Glutamatergic neuron (in vitro differentiated cells): ENCODE data around the gene DSN1. TPM values are rescaled to one million over a fixed set of nuclear protein-coding genes. Genes with fewer than 3 reads are reported as not detected.

ENCODE experiments used
- DNase-seq: peaks from one replicate; pipeline ENCODE4 v3.0.0; 2022
- H3K27ac Mint-ChIP-seq: one replicate; pipeline ENCODE4 v1.8.0; 2020; ENCODE audit warnings: mild to moderate bottlenecking, mixed read lengths, inconsistent platforms; ENCODE audit not compliant: unreplicated experiment
- H3K27me3 Mint-ChIP-seq: one replicate; pipeline ENCODE4 v1.8.0; 2020; ENCODE audit warnings: mild to moderate bottlenecking, moderate library complexity, mixed read lengths, inconsistent platforms; ENCODE audit not compliant: unreplicated experiment
- H3K36me3 Mint-ChIP-seq: one replicate; pipeline ENCODE4 v1.8.0; 2020; ENCODE audit warnings: mild to moderate bottlenecking, mixed read lengths, inconsistent platforms; ENCODE audit not compliant: unreplicated experiment
- H3K4me1 Mint-ChIP-seq: one replicate; pipeline ENCODE4 v1.8.0; 2020; ENCODE audit warnings: mild to moderate bottlenecking, low read depth, mixed read lengths, inconsistent platforms; ENCODE audit not compliant: unreplicated experiment
- H3K4me3 Mint-ChIP-seq: one replicate; pipeline ENCODE4 v1.8.0; 2020; ENCODE audit warnings: mild to moderate bottlenecking, mixed read lengths, inconsistent platforms; ENCODE audit not compliant: unreplicated experiment
- H3K9me3 Mint-ChIP-seq: one replicate; pipeline ENCODE4 v1.8.0; 2020; ENCODE audit warnings: mild to moderate bottlenecking, moderate library complexity, mixed read lengths, inconsistent platforms; ENCODE audit not compliant: unreplicated experiment
- total RNA-seq: library from RNA; stranded (reverse); fragmentation: NEBNext Ultra II Directional; extraction: Animal tissue kit (Norgen Biotek cat#: 25700); gene quantifications from one replicate; pipeline ENCODE4 v1.2.1, GENCODE V29; 2021; ENCODE audit not compliant: unreplicated experiment
- TF ChIP-seq, protein P1 (sequence below): fragments of 200-600 bp; sonication (generic); IDR thresholded peaks from one replicate; pipeline ENCODE4 v1.5.0; 2021; ENCODE audit not compliant: partially characterized antibody, unreplicated experiment

Gene DSN1
- total RNA-seq, 1 donor from 2014 or later, result 6.4 TPM

DNA sequence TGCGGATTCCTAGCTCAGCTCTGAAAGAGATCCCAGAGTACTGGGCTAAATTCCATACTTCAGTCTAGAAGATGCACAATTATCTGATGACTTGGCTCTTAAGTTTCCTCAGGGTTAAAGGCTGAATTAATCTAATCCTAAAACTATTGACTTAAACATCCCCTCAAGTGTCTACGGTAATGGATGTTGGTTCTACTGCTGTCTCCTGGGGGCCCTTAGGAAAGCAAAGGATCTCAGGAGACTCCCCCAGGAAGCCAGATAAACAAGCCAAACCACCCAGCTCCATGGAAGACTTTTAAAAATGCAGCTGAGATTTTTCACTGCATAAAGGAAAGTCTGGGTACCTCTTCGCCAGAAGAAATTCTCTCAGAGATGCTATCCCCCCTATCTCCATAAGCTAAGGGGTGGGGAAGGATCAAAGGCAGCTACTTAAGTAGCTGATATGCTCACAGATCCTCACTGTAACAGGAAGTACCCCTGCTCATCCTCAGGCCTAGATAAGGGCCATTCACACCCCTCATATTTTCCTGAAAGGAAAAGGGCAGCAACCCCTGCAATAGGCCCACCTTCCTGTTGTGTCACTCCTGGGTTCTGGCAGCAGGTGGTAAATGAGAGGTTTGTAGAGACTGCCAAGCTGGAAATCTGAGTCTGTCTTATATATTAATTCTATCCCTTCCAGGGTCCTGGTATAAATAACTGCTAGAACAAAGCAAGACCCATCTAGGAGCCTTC is 36.9 kb downstream of the DSN1 start:
- TF ChIP-seq, protein P1, sequence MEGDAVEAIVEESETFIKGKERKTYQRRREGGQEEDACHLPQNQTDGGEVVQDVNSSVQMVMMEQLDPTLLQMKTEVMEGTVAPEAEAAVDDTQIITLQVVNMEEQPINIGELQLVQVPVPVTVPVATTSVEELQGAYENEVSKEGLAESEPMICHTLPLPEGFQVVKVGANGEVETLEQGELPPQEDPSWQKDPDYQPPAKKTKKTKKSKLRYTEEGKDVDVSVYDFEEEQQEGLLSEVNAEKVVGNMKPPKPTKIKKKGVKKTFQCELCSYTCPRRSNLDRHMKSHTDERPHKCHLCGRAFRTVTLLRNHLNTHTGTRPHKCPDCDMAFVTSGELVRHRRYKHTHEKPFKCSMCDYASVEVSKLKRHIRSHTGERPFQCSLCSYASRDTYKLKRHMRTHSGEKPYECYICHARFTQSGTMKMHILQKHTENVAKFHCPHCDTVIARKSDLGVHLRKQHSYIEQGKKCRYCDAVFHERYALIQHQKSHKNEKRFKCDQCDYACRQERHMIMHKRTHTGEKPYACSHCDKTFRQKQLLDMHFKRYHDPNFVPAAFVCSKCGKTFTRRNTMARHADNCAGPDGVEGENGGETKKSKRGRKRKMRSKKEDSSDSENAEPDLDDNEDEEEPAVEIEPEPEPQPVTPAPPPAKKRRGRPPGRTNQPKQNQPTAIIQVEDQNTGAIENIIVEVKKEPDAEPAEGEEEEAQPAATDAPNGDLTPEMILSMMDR, result no peak
- Mint-ChIP-seq H3K27ac (no peak overlapping the region), H3K36me3 (no peaks in the 10 kb centered on the region), H3K27me3 (peaks cover 2% of the 10 kb centered on the region), H3K4me1 (peaks cover 10% of the 10 kb centered on the region), H3K4me3 (no peak overlapping the region), H3K9me3 (no peaks in the 10 kb centered on the region)
- DNase-seq, result no peak

DNA sequence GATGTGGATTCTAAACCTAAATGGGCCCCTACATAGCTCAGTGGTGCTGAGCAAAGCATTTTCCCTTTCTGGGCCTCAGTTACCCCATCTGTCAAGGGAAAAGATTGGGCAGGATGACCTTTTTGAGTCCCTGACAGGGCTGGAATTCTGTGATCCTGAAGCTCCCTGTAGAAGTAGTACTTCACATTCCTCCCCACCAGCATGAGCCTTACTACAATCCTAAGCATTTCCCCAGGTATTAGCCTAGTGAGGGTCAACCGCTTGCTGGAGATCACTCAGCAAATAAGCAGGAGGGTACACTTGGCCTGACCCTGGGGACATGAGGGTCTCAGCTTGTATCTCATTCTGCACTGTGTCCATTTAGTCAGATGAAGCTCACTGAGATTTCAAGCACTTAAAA is 41.1 kb downstream of the DSN1 start:
- no peak for DNase-seq
- Mint-ChIP-seq H3K4me1 (peaks cover 10% of the 10 kb centered on the region), H3K4me3 (no peak overlapping the region), H3K36me3 (no peaks in the 10 kb centered on the region), H3K27ac (no peak overlapping the region), H3K27me3 (peaks cover 2% of the 10 kb centered on the region), H3K9me3 (peaks cover 2% of the 10 kb centered on the region)
- TF ChIP-seq, protein P1, result no peak

DNA sequence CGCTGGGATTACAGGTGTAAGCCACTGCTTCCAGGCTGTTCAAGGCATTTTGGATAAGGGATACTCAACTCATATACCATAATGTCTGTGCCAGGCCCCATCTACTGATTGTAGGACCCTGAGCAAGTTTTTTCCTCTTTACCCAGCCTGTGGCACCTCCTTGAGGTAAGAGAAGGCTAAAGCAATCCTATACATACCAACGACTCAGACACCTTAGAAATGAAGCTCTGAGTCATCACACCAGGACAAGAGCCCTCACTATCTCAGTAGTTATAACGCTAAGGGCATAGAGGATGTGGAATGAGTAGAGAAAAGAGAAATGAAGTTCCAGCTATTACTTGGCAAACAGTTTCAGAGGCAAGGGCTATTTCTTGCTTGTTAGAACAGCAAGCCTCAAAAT is 44.6 kb downstream of the DSN1 start:
- H3K36me3 Mint-ChIP-seq, result no peaks in the 10 kb centered on the region
- peaks cover 2% of the 10 kb centered on the region for H3K9me3 Mint-ChIP-seq
- TF ChIP-seq, protein P1, result no peak
- H3K27ac Mint-ChIP-seq, result no peak overlapping the region
- H3K4me1 Mint-ChIP-seq, result peaks cover 1% of the 10 kb centered on the region
- DNase-seq, result no peak
- H3K27me3 Mint-ChIP-seq, result no peaks in the 10 kb centered on the region
- H3K4me3 Mint-ChIP-seq, result no peak overlapping the region

DNA sequence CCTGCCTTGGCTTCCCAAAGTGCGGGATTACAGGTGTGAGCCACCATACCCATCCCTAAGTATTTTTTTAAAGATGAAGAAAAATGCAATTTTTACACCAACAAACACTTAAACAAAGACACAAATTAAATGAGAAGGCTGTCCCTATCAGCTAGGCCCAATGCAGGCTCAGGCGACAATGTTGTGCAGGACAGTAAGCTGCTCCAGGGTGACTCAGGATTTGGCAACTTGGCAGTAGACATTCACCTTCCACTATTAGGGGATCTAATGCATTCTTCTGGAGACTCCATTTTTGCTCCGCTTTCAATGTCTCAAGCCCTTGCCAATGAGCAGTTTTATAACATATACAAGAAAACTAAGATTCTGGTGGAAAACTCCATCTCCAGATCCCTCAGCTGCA is 47.4 kb downstream of the DSN1 start:
- H3K4me3 Mint-ChIP-seq, result no peak overlapping the region
- peaks cover 2% of the 10 kb centered on the region for H3K9me3 Mint-ChIP-seq
- no peaks in the 10 kb centered on the region for H3K27me3 Mint-ChIP-seq
- no peaks in the 10 kb centered on the region for H3K36me3 Mint-ChIP-seq
- no peak for DNase-seq
- no peaks in the 10 kb centered on the region for H3K4me1 Mint-ChIP-seq
- no peak overlapping the region for H3K27ac Mint-ChIP-seq
- TF ChIP-seq, protein P1, result no peak

DNA sequence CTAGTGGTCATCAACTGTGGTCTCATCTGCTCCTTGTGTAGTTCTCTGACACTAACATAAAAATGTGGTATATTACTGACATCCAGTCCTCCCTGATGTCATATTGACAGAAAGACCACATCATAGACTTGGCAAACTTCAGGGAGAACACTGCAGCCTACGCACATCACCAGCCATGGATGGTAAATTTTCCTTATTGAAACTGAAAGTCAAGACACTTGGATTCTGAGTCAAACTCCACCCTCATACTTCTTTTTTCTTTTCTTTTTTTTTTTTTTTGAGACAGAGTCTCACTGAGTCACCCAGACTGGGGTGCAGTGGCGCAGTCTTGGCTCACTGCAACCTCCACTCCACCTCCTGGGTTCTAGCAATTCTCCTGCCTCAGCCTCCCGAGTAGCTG is 53.1 kb downstream of the DSN1 start:
- no peaks in the 10 kb centered on the region for H3K4me1 Mint-ChIP-seq
- H3K9me3 Mint-ChIP-seq, result no peaks in the 10 kb centered on the region
- H3K36me3 Mint-ChIP-seq, result no peaks in the 10 kb centered on the region
- DNase-seq, result no peak
- TF ChIP-seq, protein P1, result no peak
- peaks cover 2% of the 10 kb centered on the region for H3K27me3 Mint-ChIP-seq
- no peak overlapping the region for H3K27ac Mint-ChIP-seq
- H3K4me3 Mint-ChIP-seq, result no peak overlapping the region
